Loucy (cell line): Measurements from ENCODE around the gene UNC13D.

ENCODE experiments used
- H2AFZ ChIP-seq: fragments of 200-600 bp; sonication (generic); 2 replicates; pipeline ENCODE4 v1.6.0; 2016; ENCODE audit warnings: antibody characterized with exemption, mild to moderate bottlenecking, low read length, moderate library complexity
- H3F3A ChIP-seq: fragments of 200-600 bp; 2 replicates; pipeline ENCODE4 v1.6.0; 2016; ENCODE audit warnings: antibody characterized with exemption, low read depth, mild to moderate bottlenecking
- H3K27me3 ChIP-seq: fragments of 200-600 bp; sonication (generic); 2 replicates; pipeline ENCODE4 v1.6.1; 2014; ENCODE audit warnings: low read length, mild to moderate bottlenecking; ENCODE audit not compliant: insufficient read depth, poor library complexity, severe bottlenecking
- H3K36me3 ChIP-seq: fragments of 200-600 bp; sonication (generic); 2 replicates; pipeline ENCODE4 v1.6.1; 2016; ENCODE audit warnings: low read length; ENCODE audit not compliant: insufficient read depth
- H3K4me1 ChIP-seq: fragments of 200-600 bp; sonication (generic); 2 replicates; pipeline ENCODE4 v1.5.1; 2014; ENCODE audit warnings: low read length, mild to moderate bottlenecking; ENCODE audit not compliant: insufficient read depth, poor library complexity, severe bottlenecking
- H3K4me2 ChIP-seq: fragments of 200-600 bp; sonication (generic); 2 replicates; pipeline ENCODE4 v1.6.0; 2014; ENCODE audit warnings: antibody characterized with exemption, low read length, low read depth, mild to moderate bottlenecking; ENCODE audit not compliant: poor library complexity, severe bottlenecking
- H3K4me3 ChIP-seq: fragments of 200-600 bp; sonication (generic); 2 replicates; pipeline ENCODE4 v1.5.1; 2014; ENCODE audit warnings: low read length, mild to moderate bottlenecking, mixed read lengths; ENCODE audit not compliant: poor library complexity, severe bottlenecking
- H3K79me2 ChIP-seq: fragments of 200-600 bp; sonication (generic); 2 replicates; pipeline ENCODE4 v1.6.1; 2014; ENCODE audit warnings: low read length; ENCODE audit not compliant: insufficient read depth
- H3K9ac ChIP-seq: fragments of 200-600 bp; sonication (generic); 2 replicates; pipeline ENCODE4 v1.6.0; 2014; ENCODE audit warnings: mild to moderate bottlenecking, low read depth, low read length, moderate library complexity; ENCODE audit not compliant: poor library complexity, severe bottlenecking
- H3K9me2 ChIP-seq: fragments of 200-600 bp; sonication (generic); replicated peaks from 2 replicates; pipeline ENCODE4 v1.6.1; 2016; ENCODE audit warnings: low read depth, low read length, mixed read lengths
- H3K9me3 ChIP-seq: fragments of 200-600 bp; sonication (generic); 2 replicates; pipeline ENCODE4 v1.6.1; 2014; ENCODE audit warnings: mild to moderate bottlenecking, antibody characterized with exemption, low read length, low read depth; ENCODE audit not compliant: insufficient read depth
- H4K20me1 ChIP-seq: fragments of 200-600 bp; sonication (generic); 2 replicates; pipeline ENCODE4 v1.6.0; 2014; ENCODE audit warnings: antibody characterized with exemption, low read length, mild to moderate bottlenecking; ENCODE audit not compliant: insufficient read depth, poor library complexity, severe bottlenecking
- EZH2phosphoT487 ChIP-seq: fragments of 200-600 bp; IDR thresholded peaks from 2 replicates; pipeline ENCODE4 v1.6.1; 2018; ENCODE audit warnings: antibody characterized with exemption, mild to moderate bottlenecking, moderate library complexity, borderline replicate concordance
- TF ChIP-seq, protein P1 (sequence below): fragments of 200-600 bp; sonication (generic); conservative IDR thresholded peaks from 2 replicates; pipeline ENCODE4 v1.5.1; 2014; ENCODE audit warnings: mild to moderate bottlenecking, antibody characterized with exemption, low read length

UNC13D gene

DNA sequence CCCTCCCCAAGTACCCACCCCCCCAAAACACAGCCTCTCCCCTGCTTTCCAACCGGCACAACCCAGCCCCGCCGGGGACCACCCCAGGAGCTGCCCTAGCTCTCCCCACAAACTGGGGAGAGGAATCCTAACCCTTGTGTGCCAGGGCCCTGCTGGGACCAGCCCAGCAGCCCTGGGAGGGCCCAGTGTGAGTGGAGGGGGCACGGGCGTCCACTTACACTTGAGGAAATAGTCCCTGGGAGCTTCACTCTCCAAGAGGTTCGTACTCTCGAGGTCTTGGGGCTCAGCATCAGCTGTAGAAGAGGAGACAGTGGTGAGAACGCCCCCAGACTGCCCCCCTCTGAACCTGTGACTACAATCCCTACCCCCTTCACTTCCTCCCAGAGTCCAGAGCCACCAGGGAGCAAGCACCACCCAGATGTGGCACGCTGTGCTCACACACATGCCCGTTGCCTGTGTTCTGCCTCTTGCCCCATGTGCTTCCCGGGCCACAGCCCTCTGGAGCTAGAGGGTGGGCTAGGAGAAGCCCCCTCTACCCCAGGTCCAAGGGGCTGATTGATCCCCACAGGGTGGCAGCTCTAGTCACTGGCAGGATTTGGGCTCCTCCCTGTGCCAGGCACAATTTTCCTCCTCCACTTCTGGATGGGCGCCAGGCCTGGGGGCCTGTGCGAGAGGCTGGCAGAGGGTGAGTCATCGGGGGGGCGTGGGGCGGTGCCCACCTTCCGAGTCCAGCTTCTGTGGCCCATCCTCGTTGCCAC, 31.2 kb upstream of the UNC13D start:
- H3K9ac ChIP-seq = peak overlapping the region; percentile 92
- H3K4me3 ChIP-seq = peak overlapping the region; percentile 82
- peak overlapping the region; percentile 94 for H3K4me2 ChIP-seq
- no peak for TF ChIP-seq EZH2phosphoT487
- TF ChIP-seq, protein P1, sequence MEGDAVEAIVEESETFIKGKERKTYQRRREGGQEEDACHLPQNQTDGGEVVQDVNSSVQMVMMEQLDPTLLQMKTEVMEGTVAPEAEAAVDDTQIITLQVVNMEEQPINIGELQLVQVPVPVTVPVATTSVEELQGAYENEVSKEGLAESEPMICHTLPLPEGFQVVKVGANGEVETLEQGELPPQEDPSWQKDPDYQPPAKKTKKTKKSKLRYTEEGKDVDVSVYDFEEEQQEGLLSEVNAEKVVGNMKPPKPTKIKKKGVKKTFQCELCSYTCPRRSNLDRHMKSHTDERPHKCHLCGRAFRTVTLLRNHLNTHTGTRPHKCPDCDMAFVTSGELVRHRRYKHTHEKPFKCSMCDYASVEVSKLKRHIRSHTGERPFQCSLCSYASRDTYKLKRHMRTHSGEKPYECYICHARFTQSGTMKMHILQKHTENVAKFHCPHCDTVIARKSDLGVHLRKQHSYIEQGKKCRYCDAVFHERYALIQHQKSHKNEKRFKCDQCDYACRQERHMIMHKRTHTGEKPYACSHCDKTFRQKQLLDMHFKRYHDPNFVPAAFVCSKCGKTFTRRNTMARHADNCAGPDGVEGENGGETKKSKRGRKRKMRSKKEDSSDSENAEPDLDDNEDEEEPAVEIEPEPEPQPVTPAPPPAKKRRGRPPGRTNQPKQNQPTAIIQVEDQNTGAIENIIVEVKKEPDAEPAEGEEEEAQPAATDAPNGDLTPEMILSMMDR = no peak
- H3F3A ChIP-seq = no peaks in the 10 kb centered on the region
- H3K27me3 ChIP-seq = no peaks in the 10 kb centered on the region
- H3K36me3 ChIP-seq = no peaks in the 10 kb centered on the region
- peaks cover 33% of the 10 kb centered on the region for H3K4me1 ChIP-seq
- peaks cover 16% of the 10 kb centered on the region for H3K79me2 ChIP-seq
- peak overlapping the region; percentile 74 for H2AFZ ChIP-seq
- H3K9me2 ChIP-seq = no peaks in the 10 kb centered on the region
- no peaks in the 10 kb centered on the region for H3K9me3 ChIP-seq
- no peaks in the 10 kb centered on the region for H4K20me1 ChIP-seq

DNA sequence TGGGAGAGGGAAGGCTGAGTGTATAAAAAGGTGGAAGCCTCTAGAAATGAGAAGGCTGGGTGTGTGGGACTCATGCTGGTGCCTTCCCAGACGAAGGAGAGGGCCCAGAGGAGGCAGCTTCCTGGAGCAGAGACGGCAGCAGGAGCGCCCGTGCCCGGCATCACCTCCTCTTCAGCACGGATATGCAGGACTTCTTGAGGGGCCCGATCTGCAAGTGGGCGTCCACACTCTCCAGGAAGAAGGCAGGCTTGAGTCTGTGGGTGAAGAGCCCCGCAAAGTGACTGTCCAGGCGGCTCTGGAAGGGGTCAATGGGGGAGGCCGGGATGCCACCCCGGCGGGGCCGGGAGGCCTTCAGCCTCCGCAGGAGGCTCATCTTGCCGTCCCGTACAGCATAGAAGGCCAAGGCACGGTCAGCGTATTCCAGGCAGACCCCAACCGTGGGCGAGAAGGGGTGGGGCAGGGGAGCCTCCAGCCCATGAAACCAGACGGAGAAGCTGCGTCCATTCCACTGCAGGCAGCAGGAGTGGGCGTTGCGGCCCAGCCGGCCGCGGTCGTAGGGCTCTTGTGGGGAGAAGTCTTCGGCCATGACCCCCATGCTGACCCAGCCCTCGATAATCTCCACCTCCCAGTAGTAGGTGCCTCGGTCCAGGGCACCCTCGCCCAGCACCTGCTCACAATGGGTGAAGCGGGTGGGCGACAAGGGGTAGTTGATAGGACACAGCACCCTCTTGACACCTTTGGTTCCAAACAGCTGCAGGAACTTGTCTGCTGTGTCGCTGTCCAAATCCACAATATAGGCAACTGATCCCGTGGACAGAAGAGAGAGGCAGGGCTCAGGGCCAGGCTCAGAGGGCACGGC, 30.3 kb upstream of the UNC13D start:
- peak overlapping the region; percentile 82 for H3K4me3 ChIP-seq
- H3K79me2 ChIP-seq = peaks cover 16% of the 10 kb centered on the region
- H2AFZ ChIP-seq = no peak overlapping the region
- peak overlapping the region; percentile 92 for H3K9ac ChIP-seq
- H3K9me3 ChIP-seq = no peaks in the 10 kb centered on the region
- TF ChIP-seq, protein P1 = no peak
- no peak for TF ChIP-seq EZH2phosphoT487
- no peaks in the 10 kb centered on the region for H3K27me3 ChIP-seq
- no peaks in the 10 kb centered on the region for H3K9me2 ChIP-seq
- H3K36me3 ChIP-seq = no peaks in the 10 kb centered on the region
- H3K4me1 ChIP-seq = peaks cover 33% of the 10 kb centered on the region
- H3K4me2 ChIP-seq = peak overlapping the region; percentile 94
- H4K20me1 ChIP-seq = no peaks in the 10 kb centered on the region
- no peaks in the 10 kb centered on the region for H3F3A ChIP-seq

DNA sequence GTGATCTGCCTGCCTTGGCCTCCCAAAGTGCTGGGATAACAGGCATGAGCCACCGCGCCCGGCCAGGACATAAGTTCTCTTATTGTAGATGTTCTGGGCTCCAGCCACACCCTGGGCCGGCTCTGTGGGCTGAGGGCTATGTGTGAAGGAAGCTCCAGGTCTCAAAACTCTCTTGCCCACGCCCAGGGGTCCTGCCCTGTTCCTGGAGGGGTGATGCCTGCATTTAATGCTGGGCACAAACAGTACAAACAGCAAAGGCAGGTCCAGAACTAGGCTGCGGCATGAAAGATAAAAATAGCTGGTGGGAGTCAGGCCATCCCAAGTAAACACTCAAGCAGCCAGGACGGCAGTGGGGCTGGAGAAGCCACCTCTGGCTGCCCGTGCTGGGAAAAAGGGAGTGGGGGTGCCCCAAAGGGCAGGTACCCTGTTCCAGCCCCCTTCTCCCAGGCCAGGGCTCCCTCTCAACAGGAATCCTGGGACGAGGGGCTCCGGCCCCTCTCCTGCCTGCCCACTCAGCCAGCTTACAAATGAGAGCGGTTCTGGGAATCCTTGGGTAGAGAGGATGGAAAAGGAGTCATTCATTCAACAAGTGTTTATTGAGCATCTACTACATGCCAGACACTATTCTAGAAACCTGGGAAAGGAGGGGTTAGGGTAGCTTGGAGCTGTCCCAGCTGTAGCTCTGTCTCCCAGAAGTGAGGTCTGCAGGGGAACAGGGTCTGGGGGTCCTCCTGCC, 29.6 kb upstream of the UNC13D start:
- H3K4me2 ChIP-seq = no peak overlapping the region

More for the DNA sequence above, 29.6 kb upstream of the UNC13D start:
- no peaks in the 10 kb centered on the region for H3K9me3 ChIP-seq
- H4K20me1 ChIP-seq = no peaks in the 10 kb centered on the region
- no peaks in the 10 kb centered on the region for H3K27me3 ChIP-seq
- H2AFZ ChIP-seq = no peak overlapping the region
- no peaks in the 10 kb centered on the region for H3F3A ChIP-seq
- TF ChIP-seq, protein P1 = no peak
- TF ChIP-seq EZH2phosphoT487 = no peak
- peaks cover 16% of the 10 kb centered on the region for H3K79me2 ChIP-seq
- no peak overlapping the region for H3K4me3 ChIP-seq
- no peaks in the 10 kb centered on the region for H3K9me2 ChIP-seq
- H3K9ac ChIP-seq = no peak overlapping the region
- peaks cover 33% of the 10 kb centered on the region for H3K4me1 ChIP-seq
- no peaks in the 10 kb centered on the region for H3K36me3 ChIP-seq
